HG03565 (cell line): ENCODE data around the gene CD3E.

Source experiments
- ATAC-seq: cut with Tn5 transposase; IDR thresholded peaks from one replicate; pipeline ENCODE4 v1.9.1; 2021; ENCODE audit warnings: mild to moderate bottlenecking, moderate library complexity; ENCODE audit not compliant: unreplicated experiment

CD3E gene

GRCh38 chr11:118304568-118305248 is at the start of gene CD3E:
CD3E (plus strand) TSS chr11:118304730; CDS start chr11:118304953, 223 bp downstream.
- no peak for ATAC-seq

GRCh38 chr11:118258410-118258809 is 46.1 kb upstream of the CD3E start:
- ATAC-seq, result no peak

- no peak for ATAC-seq
These were observed 45.4 kb upstream of the CD3E start for GRCh38 chr11:118259138-118259537.

GRCh38 chr11:118260353-118260752 is 44.2 kb upstream of the CD3E start:
- ATAC-seq, result no peak

- ATAC-seq, result no peak
These were observed 41.4 kb upstream of the CD3E start for GRCh38 chr11:118263112-118263511.

- ATAC-seq, result no peak
These were observed 40.6 kb upstream of the CD3E start, which contains the start of gene MPZL2 for GRCh38 chr11:118263695-118264568. MPZL2 (minus strand) TSS chr11:118264297; CDS start chr11:118264153, 144 bp downstream.

GRCh38 chr11:118264569-118265465 is 39.7 kb upstream of the CD3E start:
- no peak for ATAC-seq

GRCh38 chr11:118265954-118266353 is 38.6 kb upstream of the CD3E start:
- ATAC-seq, result no peak

- no peak for ATAC-seq
These were observed 37.0 kb upstream of the CD3E start for GRCh38 chr11:118267486-118267885.

GRCh38 chr11:118272001-118272400 is 32.5 kb upstream of the CD3E start:
- ATAC-seq, result no peak

GRCh38 chr11:118274186-118274585 is 30.3 kb upstream of the CD3E start:
- ATAC-seq, result no peak

GRCh38 chr11:118275176-118275575 is 29.4 kb upstream of the CD3E start:
- ATAC-seq, result no peak

- no peak for ATAC-seq
These were observed 28.1 kb upstream of the CD3E start for GRCh38 chr11:118276422-118276821.

GRCh38 chr11:118277312-118277711 is 27.2 kb upstream of the CD3E start:
- no peak for ATAC-seq

- ATAC-seq, result no peak
These were observed 23.2 kb upstream of the CD3E start for GRCh38 chr11:118281284-118281683.

- no peak for ATAC-seq
These were observed 21.9 kb upstream of the CD3E start for GRCh38 chr11:118282606-118283005.

GRCh38 chr11:118283037-118283636 is 21.4 kb upstream of the CD3E start:
- no peak for ATAC-seq

GRCh38 chr11:118283756-118284350 is 20.7 kb upstream of the CD3E start:
- ATAC-seq, result no peak

- ATAC-seq, result no peak
These were observed 18.0 kb upstream of the CD3E start for GRCh38 chr11:118286545-118286944.

GRCh38 chr11:118287006-118287405 is 17.5 kb upstream of the CD3E start:
- ATAC-seq, result no peak
